Measurements from ENCODE around the gene PALM. TPM values are rescaled to one million over a fixed set of nuclear protein-coding genes. Genes with fewer than 3 reads are reported as not detected.

PALM gene
- 4.8 and 15.6 TPM in 2 replicates for total RNA-seq

DNA sequence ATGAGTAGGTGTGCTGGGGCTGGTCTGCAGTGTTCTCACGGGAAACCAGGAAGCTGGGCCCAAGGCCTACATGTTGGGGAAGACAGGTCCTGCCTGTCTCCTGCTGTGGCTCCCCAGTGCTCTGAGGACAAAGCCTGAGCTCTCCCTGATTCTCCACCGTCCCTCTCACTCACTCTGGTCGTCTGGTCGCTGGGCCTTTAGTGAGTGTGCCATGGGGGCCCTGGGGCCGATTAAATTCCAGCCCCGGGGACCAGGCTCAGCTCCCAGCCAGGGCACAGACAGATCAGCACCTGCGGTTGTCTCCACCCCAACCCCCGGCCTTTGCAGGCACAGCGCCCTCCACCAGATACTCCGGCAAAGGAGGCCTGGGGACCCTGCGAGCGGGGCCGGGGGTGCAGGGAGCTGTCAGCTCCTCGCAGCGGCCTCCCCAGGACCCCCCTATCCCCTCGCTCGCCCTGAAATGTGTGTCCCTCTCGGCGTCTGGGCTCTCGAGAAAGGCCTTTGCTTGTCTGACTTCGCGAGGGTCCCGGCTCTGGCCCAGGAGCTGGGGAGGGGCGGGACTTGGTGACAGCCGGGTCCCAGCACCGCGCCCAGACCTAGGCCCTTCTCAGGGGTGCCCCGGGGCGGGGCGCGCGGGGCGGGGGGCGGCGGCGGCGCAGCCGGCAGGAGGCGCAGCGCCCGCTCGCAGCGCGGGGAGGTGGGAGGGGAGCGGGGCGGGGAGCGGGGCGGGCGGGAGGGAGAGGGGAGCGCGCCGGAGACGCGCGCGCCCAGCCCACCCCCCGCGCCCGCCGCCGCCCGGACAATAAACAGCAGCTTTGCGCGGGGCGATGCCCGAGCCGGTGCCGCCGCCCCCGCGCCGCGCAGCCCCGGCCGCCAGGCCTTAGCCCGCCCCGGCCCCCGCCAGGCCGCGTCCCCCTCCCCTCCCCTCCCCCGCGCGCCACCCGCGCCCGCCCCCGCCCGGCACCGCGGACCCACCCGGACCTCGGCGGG is at the start of gene PALM:
Gene PALM (plus strand): TSS at position 782 of the 990 bp plus-strand sequence. CDS start 212 bp downstream, outside the sequence.

DNA sequence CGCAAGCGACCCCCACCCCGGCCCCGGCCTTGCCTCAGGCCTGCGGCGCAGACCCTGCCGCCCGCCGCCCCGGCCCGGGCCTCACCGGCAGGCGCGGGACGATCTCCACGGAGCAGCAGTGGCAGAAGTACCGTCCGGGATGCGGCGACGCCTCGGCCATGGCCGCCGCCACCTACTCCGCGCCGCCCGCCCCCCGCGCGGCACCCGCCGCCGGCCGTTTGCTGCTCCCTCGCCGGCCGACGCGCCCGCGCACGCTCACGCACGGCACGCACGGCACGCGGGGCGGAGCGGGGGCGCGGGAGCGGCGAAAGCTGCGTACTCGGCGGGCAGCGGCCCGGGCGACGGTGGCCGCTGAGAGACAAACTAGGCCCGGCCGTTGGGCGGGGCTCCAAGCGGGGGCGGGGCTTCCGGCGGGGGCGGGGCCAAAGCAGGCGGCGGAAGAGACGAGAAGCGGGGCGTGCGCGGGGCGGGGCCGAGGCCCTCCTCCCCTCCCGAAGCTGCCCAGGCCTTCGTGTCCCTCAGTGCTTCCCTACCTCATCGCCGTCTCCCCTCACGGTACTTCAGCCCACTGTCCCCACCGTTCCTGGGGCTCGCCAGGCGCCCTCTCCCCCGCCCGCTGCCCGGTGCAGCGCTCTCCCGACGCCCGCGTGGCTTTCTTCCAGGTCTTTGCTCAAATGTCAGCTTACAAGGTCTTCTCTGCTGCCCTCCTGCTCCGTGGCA is 45.6 kb upstream of the PALM start, which contains the start of gene RNF126:
Gene RNF126 (minus strand): TSS at position 253 of the 720 bp plus-strand sequence. CDS start 93 bp downstream, at position 160.

GRCh38 chr19:676339-677105 is 32.2 kb upstream of the PALM start, which contains the start of gene FSTL3:
FSTL3 (plus strand) TSS chr19:676392; CDS start chr19:676424, 32 bp downstream.

GRCh38 chr19:695352-695949 is 13.3 kb upstream of the PALM start, which contains the start of gene PRSS57:
PRSS57 (minus strand) TSS chr19:695452; CDS start chr19:695430, 22 bp downstream.

GRCh38 chr19:750640-751423 is 42.1 kb downstream of the PALM start, which contains the start of gene MISP:
MISP (plus strand) TSS chr19:751112; CDS start chr19:756947, 5,835 bp downstream.

DNA sequence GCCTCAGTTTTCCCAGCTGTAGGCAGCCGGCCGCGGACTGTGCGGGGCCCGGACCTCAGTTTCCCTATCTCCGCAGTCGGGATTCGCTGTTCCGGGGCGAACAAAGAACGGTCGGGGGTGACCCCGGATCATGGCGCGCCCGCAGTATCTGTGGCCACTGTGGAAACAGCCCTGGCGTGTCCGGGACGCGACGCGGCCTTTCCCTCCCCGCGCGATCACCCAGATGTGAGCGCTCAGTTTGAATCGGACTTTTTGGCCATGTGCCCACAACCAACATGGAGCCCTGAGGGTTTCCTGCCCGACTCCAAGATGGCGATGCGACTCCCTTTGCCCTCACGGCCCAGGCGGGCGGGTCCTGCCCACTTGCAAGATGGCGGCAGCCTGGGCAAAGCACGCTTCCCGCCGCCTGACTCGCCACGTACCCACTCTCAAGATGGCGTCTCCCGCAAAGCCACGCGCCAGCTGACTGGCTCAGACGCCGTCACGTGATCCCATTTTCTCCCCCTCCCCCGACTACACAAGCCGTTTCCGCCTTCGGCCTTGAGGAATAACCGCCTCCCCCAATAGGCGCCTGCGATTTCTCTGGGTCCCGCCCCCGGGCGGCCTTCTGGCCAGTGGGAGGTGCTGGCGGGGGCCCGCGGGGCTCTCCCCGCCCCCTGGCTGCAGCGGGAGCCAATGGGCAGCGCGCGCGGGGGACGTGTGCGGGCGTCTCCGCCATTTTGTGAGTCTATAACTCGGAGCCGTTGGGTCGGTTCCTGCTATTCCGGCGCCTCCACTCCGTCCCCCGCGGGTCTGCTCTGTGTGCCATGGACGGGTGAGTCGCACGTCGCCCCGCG is 88.2 kb downstream of the PALM start, which contains the start of gene PTBP1:
Gene PTBP1 (plus strand): TSS at position 761 of the 836 bp plus-strand sequence. CDS start 46 bp downstream, at position 807.

Other genes starting within 250 kb of the PALM start
- gene SHC2, start 247.9 kb upstream of the PALM start, total RNA-seq = 1.1 and 1.3 TPM in 2 replicates
- 0.14 and 0.28 TPM in 2 replicates for gene MADCAM1, start 212.4 kb upstream of the PALM start, total RNA-seq
- gene TPGS1, start 201.4 kb upstream of the PALM start, total RNA-seq = 30.2 and 31.9 TPM in 2 replicates
- 69.8 and 75.4 TPM in 2 replicates for gene CDC34, start 177.2 kb upstream of the PALM start, total RNA-seq
- 0.28 TPM in 1 of 2 replicates, not detected in the other for gene GZMM, start 164.9 kb upstream of the PALM start, total RNA-seq
- gene BSG, start 136.3 kb upstream of the PALM start, total RNA-seq = 296 and 318 TPM in 2 replicates
- 0.71 and 1.3 TPM in 2 replicates for gene HCN2, start 119.1 kb upstream of the PALM start, total RNA-seq
- gene POLRMT, start 75.4 kb upstream of the PALM start, total RNA-seq = 15.2 and 19.7 TPM in 2 replicates
- under 0.01 and 0.09 TPM in 2 replicates for gene FGF22, start 69.1 kb upstream of the PALM start, total RNA-seq
- gene RNF126, start 45.7 kb upstream of the PALM start, total RNA-seq = 15.1 and 15.2 TPM in 2 replicates
- gene FSTL3, start 32.5 kb upstream of the PALM start, total RNA-seq = 43.2 and 92.6 TPM in 2 replicates
- not detected in 2 replicates for gene PRSS57, start 13.5 kb upstream of the PALM start, total RNA-seq
- gene MISP, start 42.2 kb downstream of the PALM start, total RNA-seq = 0.18 and 0.28 TPM in 2 replicates
- gene PTBP1, start 88.5 kb downstream of the PALM start, total RNA-seq = 65.2 and 67.6 TPM in 2 replicates
- gene PLPPR3, start 113.0 kb downstream of the PALM start, total RNA-seq = 0.57 and 1.1 TPM in 2 replicates
- gene AZU1, start 118.9 kb downstream of the PALM start, total RNA-seq = 0.18 TPM in 1 of 2 replicates, not detected in the other
- not detected in 2 replicates for gene PRTN3, start 132.1 kb downstream of the PALM start, total RNA-seq
- gene ELANE, start 143.4 kb downstream of the PALM start, total RNA-seq = 0.46 and 0.85 TPM in 2 replicates
- gene CFD, start 150.7 kb downstream of the PALM start, total RNA-seq = 61.8 and 93.7 TPM in 2 replicates
- 16.4 and 21.4 TPM in 2 replicates for gene MED16, start 184.3 kb downstream of the PALM start, total RNA-seq
- not detected in 2 replicates for gene RNU6-9, start 184.5 kb downstream of the PALM start, total RNA-seq
- gene R3HDM4, start 204.3 kb downstream of the PALM start, total RNA-seq = 18.1 and 18.3 TPM in 2 replicates
- under 0.01 TPM in 1 of 2 replicates, not detected in the other for gene KISS1R, start 208.4 kb downstream of the PALM start, total RNA-seq
- gene ARID3A, start 217.1 kb downstream of the PALM start, total RNA-seq = 16.9 and 22.2 TPM in 2 replicates

All from smooth muscle cell of bladder (primary cell).